Lower leg skin (tissue), 3 donors: ENCODE results near the gene DUSP2.

Experiments used
- CTCF ChIP-seq, 3 donors: fragments of 450-650 bp; IDR thresholded peaks; one replicate each; pipeline ENCODE4 v1.5.1; 2016; ENCODE audit warnings: antibody characterized with exemption in 3 of 3, mild to moderate bottlenecking in 3 of 3, moderate library complexity in 2 of 3
- POLR2A ChIP-seq, 2 donors: fragments of 450-650 bp; IDR thresholded peaks; one replicate each; pipeline ENCODE4 v1.6.1; 2016 to 2017; ENCODE audit warnings: antibody characterized with exemption in 2 of 2, mild to moderate bottlenecking in 1 of 2, moderate library complexity in 1 of 2

DNA sequence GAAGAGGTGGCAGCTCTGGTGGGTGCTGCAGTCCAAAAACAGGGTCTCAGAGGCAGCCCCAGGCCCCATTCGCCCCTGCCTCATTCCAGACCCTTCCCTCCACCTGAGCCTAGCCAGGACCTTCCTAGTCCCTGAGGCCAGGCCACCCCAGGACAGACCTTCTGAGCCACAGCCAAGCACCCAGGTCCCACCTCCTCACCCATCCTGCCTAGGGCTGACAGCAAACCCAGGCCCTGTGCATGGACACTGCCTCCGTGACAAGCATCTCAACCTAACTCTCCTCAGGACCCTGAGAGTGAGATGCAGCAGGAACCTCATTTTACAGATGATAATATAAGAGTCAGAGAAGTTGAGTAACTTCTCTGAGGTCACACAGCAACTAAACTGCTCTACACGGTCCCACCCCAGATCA, 44.3 kb downstream of the DUSP2 start:
- TF ChIP-seq CTCF (IDR thresholded peaks at IDR 0.05) (no peak), POLR2A (IDR thresholded peaks at IDR 0.05) (no peak)
